HFF-Myc (cell line): ENCODE results near the gene PAK2.

ENCODE experiments used
- DNase-seq: peaks from one replicate; pipeline ENCODE4 v3.0.0-alpha.2; 2011; ENCODE audit warnings: low read depth; ENCODE audit errors: extremely low read depth
- H3K4me3 ChIP-seq: replicated peaks from 2 replicates; pipeline ENCODE4 v1.5.1; 2011; ENCODE audit warnings: low read depth, mild to moderate bottlenecking, control low read depth, low read length
- CTCF ChIP-seq: IDR thresholded peaks from 2 replicates; pipeline ENCODE4 v1.5.1; 2012; ENCODE audit warnings: mild to moderate bottlenecking, low read depth, low read length, control low read depth; ENCODE audit errors: missing control alignments

Gene PAK2

GRCh38 chr3:196754091-196754981 lies 14.7 kb downstream of the PAK2 start:
- DNase-seq, result no peak
- no peak for TF ChIP-seq CTCF

GRCh38 chr3:196756732-196757131 lies 17.1 kb downstream of the PAK2 start:
- no peak for DNase-seq
- no peak for TF ChIP-seq CTCF
- H3K4me3 ChIP-seq, result no peak overlapping the region

More at GRCh38 chr3:196754091-196754981, 14.7 kb downstream of the PAK2 start:
- H3K4me3 ChIP-seq, result no peak overlapping the region

GRCh38 chr3:196757876-196758739 lies 18.5 kb downstream of the PAK2 start:
- no peak for TF ChIP-seq CTCF
- no peak overlapping the region for H3K4me3 ChIP-seq
- DNase-seq, result no peak

GRCh38 chr3:196763179-196763578 lies 23.5 kb downstream of the PAK2 start:
- TF ChIP-seq CTCF, result no peak
- DNase-seq, result no peak
- no peak overlapping the region for H3K4me3 ChIP-seq

- TF ChIP-seq CTCF, result no peak
Measured at GRCh38 chr3:196765454-196765853, 25.8 kb downstream of the PAK2 start.

GRCh38 chr3:196771067-196771466 lies 31.4 kb downstream of the PAK2 start:
- no peak for DNase-seq
- H3K4me3 ChIP-seq, result no peak overlapping the region
- TF ChIP-seq CTCF, result no peak

More at GRCh38 chr3:196765454-196765853, 25.8 kb downstream of the PAK2 start:
- DNase-seq, result no peak
- no peak overlapping the region for H3K4me3 ChIP-seq
